HG03457 (cell line): ENCODE measurements around the gene HEPACAM2.
A peak's percentile ranks its signal among the peaks of the same experiment; 100 is the strongest.

Experiments used
- ATAC-seq: cut with Tn5 transposase; IDR thresholded peaks from one replicate; pipeline ENCODE4 v1.9.1; 2021; ENCODE audit warnings: moderate number of reproducible peaks; ENCODE audit not compliant: unreplicated experiment

Gene HEPACAM2

GRCh38 chr7:93226310-93226709 is at the start of gene HEPACAM2:
Gene HEPACAM2, minus strand, starts transcription at chr7:93226469.
- ATAC-seq = no peak

GRCh38 chr7:93265220-93265619 is 39.0 kb upstream of the HEPACAM2 start:
- ATAC-seq = no peak

GRCh38 chr7:93262535-93262934 is 36.3 kb upstream of the HEPACAM2 start:
- ATAC-seq = no peak

GRCh38 chr7:93258661-93259060 is 32.4 kb upstream of the HEPACAM2 start:
- no peak for ATAC-seq

GRCh38 chr7:93249491-93250148 is 23.4 kb upstream of the HEPACAM2 start:
- no peak for ATAC-seq

- no peak for ATAC-seq
Measured at GRCh38 chr7:93245525-93246432, 19.5 kb upstream of the HEPACAM2 start.

GRCh38 chr7:93242106-93242505 is 15.8 kb upstream of the HEPACAM2 start:
- no peak for ATAC-seq

GRCh38 chr7:93239824-93240223 is 13.6 kb upstream of the HEPACAM2 start:
- no peak for ATAC-seq

- no peak for ATAC-seq
Measured at GRCh38 chr7:93238748-93239147, 12.5 kb upstream of the HEPACAM2 start.

GRCh38 chr7:93238131-93238530 is 11.9 kb upstream of the HEPACAM2 start:
- no peak for ATAC-seq

- ATAC-seq = no peak
Measured at GRCh38 chr7:93235541-93235940, 9.3 kb upstream of the HEPACAM2 start.

GRCh38 chr7:93232673-93233018 is 6.4 kb upstream of the HEPACAM2 start:
- no peak for ATAC-seq

- peak; percentile 99 for ATAC-seq
Measured at GRCh38 chr7:93231799-93232672, 5.8 kb upstream of the HEPACAM2 start, which contains the start of gene VPS50. Gene VPS50, plus strand, starts transcription at chr7:93232366. Its CDS starts 102 bp downstream, at chr7:93232468.

- ATAC-seq = no peak
Measured at GRCh38 chr7:93231259-93231658, 5.0 kb upstream of the HEPACAM2 start.

- no peak for ATAC-seq
Measured at GRCh38 chr7:93228302-93228701, 2.0 kb upstream of the HEPACAM2 start.

GRCh38 chr7:93219868-93220267 is 6.4 kb downstream of the HEPACAM2 start:
- ATAC-seq = no peak

GRCh38 chr7:93218997-93219827 is 7.1 kb downstream of the HEPACAM2 start:
- no peak for ATAC-seq

GRCh38 chr7:93212881-93213280 is 13.4 kb downstream of the HEPACAM2 start:
- no peak for ATAC-seq

GRCh38 chr7:93211228-93211818 is 14.9 kb downstream of the HEPACAM2 start:
- no peak for ATAC-seq

GRCh38 chr7:93205046-93205445 is 21.2 kb downstream of the HEPACAM2 start:
- no peak for ATAC-seq
